Skeletal muscle cell (primary cell): Measurements from ENCODE around the gene CSMD2.
"Not testable (repeated sequence)": the region's sequence is repeated elsewhere in the genome, so short reads cannot be mapped to it uniquely, and the experiment has no call there.

Experiments
- DNase-seq: peaks from one replicate; pipeline ENCODE4 v3.0.0-alpha.2; 2010; ENCODE audit warnings: low read depth
- H3K4me3 ChIP-seq: 2 replicates; pipeline ENCODE4 v1.5.1; 2011; ENCODE audit warnings: low read depth, mild to moderate bottlenecking, control low read depth, low read length, moderate library complexity

The CSMD2 gene

DNA sequence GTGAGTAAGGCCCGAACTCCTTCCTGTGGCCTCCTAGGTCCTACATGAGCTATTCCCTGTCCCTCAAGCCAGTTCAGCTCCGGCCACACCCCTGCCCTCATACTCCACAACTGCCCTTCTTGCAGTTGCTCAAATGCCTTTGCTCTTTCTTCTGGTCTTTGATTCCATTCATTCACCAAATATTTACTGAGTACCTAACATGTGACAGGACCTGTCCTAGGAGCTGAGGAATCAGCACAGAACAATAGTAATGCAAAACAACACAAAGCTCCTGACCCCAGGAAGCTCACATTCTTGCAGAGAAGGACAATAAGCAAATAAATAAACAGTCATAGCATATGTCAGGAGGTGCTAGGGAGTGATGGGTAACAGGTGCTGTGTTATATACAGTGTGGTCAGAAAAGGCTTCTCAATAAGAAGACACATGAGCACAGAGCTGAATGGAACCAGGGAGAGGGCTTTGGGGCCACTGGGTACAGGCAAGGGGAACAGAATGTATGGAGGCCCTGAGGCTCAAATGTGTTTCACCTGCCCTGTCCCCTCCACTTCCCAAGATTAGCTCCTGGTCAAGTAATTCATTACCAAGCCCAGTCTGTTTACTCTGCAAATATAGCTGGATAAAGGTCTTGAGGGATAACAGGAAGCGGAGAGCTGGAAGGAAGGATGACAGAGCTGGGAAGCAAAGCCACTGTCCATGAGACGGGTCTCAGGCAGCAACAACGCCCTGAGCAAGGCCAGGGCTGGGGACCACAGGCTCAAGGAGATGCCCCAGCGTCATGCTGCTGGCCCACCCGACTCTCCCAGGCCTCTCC, 145.1 kb downstream of the CSMD2 start:
- no peak for DNase-seq
- no peak overlapping the region for H3K4me3 ChIP-seq

GRCh38 chr1:34018285-34018684, 146.7 kb downstream of the CSMD2 start:
- no peak overlapping the region for H3K4me3 ChIP-seq
- no peak for DNase-seq

- DNase-seq, H3K4me3 ChIP-seq: not testable (repeated sequence)
Observed at GRCh38 chr1:34016281-34016680, 148.7 kb downstream of the CSMD2 start.

GRCh38 chr1:34013958-34014737, 150.9 kb downstream of the CSMD2 start:
- no peak overlapping the region for H3K4me3 ChIP-seq
- no peak for DNase-seq

- H3K4me3 ChIP-seq, result no peak overlapping the region
- DNase-seq, result no peak
Observed at GRCh38 chr1:34013136-34013535, 151.9 kb downstream of the CSMD2 start.

- H3K4me3 ChIP-seq, result no peak overlapping the region
- DNase-seq, result no peak
Observed at GRCh38 chr1:34009340-34009985, 155.6 kb downstream of the CSMD2 start.

DNA sequence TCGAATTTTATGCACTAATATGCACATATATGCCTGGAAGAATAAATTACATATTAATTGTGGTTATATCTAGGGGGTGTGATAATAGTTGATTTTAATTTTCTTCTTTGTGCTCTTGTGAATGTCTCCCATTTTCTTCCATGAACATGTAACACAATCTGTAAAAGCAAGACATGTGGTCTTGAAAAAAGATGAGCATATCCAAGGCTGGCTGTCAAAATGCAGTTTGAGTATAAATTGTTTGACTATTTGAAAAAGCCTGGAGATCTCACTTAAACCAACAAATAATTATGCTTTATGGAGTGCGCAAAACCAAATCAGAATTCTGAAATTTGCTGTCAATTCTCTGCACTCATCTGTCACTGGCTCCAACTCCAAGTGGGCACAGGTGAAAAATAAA, 157.3 kb downstream of the CSMD2 start:
- H3K4me3 ChIP-seq, result no peak overlapping the region

GRCh38 chr1:34005309-34005708, 159.7 kb downstream of the CSMD2 start:
- H3K4me3 ChIP-seq, result no peak overlapping the region
- DNase-seq, result no peak

More for the DNA sequence above, 157.3 kb downstream of the CSMD2 start:
- DNase-seq, result no peak

DNA sequence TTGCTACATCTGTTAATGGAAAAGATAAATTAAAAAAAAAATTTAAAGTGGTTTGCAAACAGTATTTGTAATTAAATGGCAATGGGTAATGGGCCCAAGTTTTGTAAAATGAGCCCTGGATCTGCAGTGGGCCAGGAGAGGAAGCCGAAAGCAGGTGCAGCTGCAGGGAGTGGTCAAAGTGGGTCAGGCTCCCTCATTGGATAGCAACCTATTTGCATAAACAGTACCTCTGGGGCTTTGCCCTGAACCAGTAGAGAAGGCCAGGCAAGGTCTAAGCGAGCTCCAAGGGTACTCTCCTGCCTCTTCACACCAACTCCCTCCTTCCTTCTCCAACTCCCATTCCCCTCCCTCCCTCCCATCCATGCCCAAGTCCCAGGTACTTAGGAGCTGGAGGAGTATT, 162.2 kb downstream of the CSMD2 start:
- H3K4me3 ChIP-seq, result no peak overlapping the region
- DNase-seq, result no peak

DNA sequence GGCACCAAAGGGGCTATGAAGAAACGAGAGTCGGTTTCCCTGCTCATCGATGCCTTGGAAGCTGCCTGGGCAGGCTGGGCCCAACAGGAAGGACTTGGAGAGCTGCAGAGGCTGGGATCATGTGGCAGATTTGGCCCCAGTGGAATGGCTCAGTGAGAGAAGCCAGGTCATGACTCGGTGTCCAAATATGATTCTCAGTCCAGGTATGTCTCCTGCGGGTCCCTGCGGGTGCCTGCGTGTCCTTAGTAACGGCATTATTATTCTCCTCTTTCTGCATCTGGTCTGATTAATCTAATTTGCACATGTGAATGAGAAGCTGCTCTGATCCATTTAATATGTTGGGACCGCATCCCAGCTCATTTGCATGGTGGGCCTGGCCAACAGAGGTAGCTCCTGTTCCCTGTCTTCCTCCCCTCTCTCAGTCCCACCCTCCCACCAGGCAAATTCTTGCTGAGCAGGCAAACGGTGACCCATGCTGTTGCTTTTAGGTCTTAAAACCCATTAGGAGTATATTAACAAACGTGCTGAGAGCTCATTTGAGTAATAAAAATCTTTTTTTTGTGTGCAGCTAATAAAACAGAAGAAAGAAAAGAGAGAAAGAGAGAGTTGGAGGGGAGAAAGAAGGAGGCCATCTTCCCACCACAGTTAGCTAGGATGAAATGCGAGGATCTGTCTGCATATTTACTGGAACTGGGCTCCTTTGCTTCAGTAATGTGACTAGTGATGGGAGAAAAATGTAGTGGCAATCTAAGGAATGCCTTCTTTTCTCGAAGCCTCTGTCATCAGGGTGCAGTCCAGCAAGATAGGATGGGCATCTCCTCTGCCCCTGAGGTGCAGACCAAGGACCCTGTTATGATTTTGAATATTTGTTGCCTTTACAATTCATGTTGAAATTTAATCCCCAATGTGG, 167.6 kb downstream of the CSMD2 start:
- no peak overlapping the region for H3K4me3 ChIP-seq
- no peak for DNase-seq

DNA sequence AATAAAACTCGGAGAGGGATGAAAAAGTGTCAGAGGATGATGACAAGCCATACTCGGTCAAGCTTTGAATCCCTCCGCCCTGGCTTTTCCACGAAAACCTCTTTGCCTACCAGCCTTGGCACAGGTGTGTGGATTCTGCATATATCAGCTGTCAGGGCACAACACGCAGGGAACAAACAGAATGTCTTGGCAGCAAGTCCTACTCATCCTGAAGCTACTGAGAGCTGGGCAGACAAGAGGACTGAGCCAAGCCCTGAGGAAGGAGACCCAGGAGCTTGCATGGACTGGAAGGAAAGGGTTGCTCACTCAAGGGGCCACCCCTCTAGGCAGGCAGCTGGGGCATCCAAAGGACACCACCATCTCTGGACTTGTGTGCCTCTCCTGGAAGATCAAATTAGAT, 168.7 kb downstream of the CSMD2 start:
- no peak for DNase-seq
- H3K4me3 ChIP-seq, result no peak overlapping the region

GRCh38 chr1:33993301-33993700, 171.7 kb downstream of the CSMD2 start:
- H3K4me3 ChIP-seq, result no peak overlapping the region
- no peak for DNase-seq

DNA sequence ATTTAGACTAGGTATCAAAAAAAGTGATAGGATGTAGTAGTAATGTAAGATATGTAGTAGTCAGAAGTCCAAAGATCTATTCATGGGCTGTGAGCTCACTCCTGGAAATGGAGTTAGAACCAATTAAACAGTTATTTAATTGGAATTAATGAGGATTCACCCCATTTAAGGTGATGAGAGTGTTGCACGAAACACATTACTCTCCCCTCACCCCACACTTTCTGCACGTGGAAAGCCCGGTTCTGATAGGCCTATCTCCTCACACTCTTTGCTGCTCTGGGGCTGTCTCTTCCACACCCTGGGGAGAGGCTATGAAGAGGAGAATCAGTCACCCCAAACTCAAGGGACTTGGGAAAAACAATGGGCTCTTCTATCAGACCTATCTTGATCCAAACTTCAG, 174.7 kb downstream of the CSMD2 start:
- H3K4me3 ChIP-seq, result no peak overlapping the region
- no peak for DNase-seq

GRCh38 chr1:33988161-33988560, 176.9 kb downstream of the CSMD2 start:
- no peak for DNase-seq
- H3K4me3 ChIP-seq, result no peak overlapping the region

DNA sequence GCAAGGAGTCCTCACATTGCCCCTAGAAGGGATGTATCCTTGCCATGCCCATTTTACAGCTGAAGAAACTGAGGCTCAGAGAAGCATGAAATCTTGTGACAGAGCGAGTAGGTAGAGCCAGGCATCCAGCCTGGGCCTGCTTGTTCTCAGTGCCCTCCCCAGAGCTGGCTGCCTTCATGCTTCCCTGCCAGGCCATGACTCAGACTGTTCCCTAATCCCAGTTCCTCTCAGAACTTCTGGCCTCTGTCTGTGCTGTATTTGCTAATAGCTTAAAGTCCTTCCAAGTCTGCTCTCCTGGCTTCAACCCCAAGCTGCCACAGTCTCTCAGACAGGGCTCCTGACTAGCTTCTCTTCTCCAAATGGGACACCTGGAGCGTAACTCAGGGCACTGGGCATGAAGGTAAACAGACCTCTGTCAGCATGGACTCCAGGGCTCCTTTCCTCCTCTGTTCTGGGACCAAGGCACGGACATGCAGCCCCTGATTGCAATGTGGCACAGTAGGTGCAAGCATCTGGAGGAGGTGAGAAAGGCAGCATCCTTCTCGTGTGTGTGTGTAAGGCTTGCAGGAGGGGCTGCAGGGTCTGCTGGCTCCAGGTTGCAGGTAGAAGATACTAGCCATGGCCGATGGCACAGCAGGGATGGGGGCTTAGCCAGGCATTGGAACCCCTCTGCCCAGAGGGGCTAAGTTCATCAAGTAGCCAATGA, 178.5 kb downstream of the CSMD2 start:
- no peak overlapping the region for H3K4me3 ChIP-seq

DNA sequence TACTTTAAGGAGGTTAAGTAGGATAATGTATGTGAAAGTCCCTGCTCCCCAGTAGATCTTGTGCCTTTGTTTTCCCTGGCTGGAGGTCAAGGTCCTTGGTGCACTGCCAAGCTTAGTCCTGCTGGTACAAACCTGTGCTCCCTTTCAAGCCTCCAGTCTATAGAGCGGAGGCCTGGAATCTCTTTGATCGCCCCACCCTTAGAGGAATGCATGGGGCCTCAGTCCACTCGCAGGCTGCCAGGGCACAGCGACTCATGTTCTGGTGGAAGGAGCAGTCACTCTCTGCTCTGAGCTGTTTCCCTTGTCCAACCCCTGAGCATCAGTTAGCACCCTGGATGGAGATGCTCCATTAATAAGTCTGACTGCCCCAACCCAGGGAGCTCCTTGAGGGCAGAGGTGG, 179.4 kb downstream of the CSMD2 start:
- H3K4me3 ChIP-seq, result no peak overlapping the region
- DNase-seq, result no peak

More for the DNA sequence above, 178.5 kb downstream of the CSMD2 start:
- DNase-seq, result no peak

GRCh38 chr1:33984906-33985565, 180.0 kb downstream of the CSMD2 start:
- no peak for DNase-seq

GRCh38 chr1:33982419-33982818, 182.6 kb downstream of the CSMD2 start:
- no peak for DNase-seq

More at GRCh38 chr1:33984906-33985565, 180.0 kb downstream of the CSMD2 start:
- H3K4me3 ChIP-seq, result no peak overlapping the region

More at GRCh38 chr1:33982419-33982818, 182.6 kb downstream of the CSMD2 start:
- no peak overlapping the region for H3K4me3 ChIP-seq
